Amygdala (tissue), 56 donors: ENCODE results near the gene IQCF5.
"Not testable (repeated sequence)": the region's sequence is repeated elsewhere in the genome, so short reads cannot be mapped to it uniquely, and the experiment has no call there.

Experiments used
- DNase-seq, 56 donors: peaks; one replicate each; lab custom pipeline; 2025; lab: John Stamatoyannopoulos, UW

Gene IQCF5

GRCh38 chr3:51873253-51873766 lies 2.1 kb downstream of the IQCF5 start:
- no peak for DNase-seq

GRCh38 chr3:51869304-51869703 lies 6.1 kb downstream of the IQCF5 start:
- DNase-seq = no peak

- DNase-seq = not testable (repeated sequence)
Measured at GRCh38 chr3:51868896-51869295, 6.5 kb downstream of the IQCF5 start.

GRCh38 chr3:51862886-51863285 lies 12.5 kb downstream of the IQCF5 start:
- DNase-seq = no peak

- no peak for DNase-seq
Measured at GRCh38 chr3:51860703-51861665, 14.4 kb downstream of the IQCF5 start, which contains the start of gene IQCF2. Gene IQCF2 (plus strand): TSS chr3:51861615. CDS start chr3:51861667, 52 bp downstream.

- DNase-seq = not testable (repeated sequence)
Measured at GRCh38 chr3:51855411-51855810, 20.0 kb downstream of the IQCF5 start.

- DNase-seq = no peak
Measured at GRCh38 chr3:51845129-51845528, 30.3 kb downstream of the IQCF5 start.

- no peak for DNase-seq
Measured at GRCh38 chr3:51836606-51837005, 38.8 kb downstream of the IQCF5 start.

- no peak for DNase-seq
Measured at GRCh38 chr3:51830836-51831385, 44.5 kb downstream of the IQCF5 start.

- DNase-seq = no peak
Measured at GRCh38 chr3:51830345-51830744, 45.1 kb downstream of the IQCF5 start.

- DNase-seq = no peak
Measured at GRCh38 chr3:51828297-51828696, 47.1 kb downstream of the IQCF5 start.
